Activated CD8-positive, alpha-beta memory T cell treated with anti-CD3 and anti-CD28 coated beads for 36 hours (primary cell): Measurements from ENCODE around the gene RPS6KA1. TPM values are rescaled to one million over a fixed set of nuclear protein-coding genes. Genes with fewer than 3 reads are reported as not detected.

Experiments used
- CTCF ChIA-PET: fragments of 350-600 bp; sonication (Branson Sonifier 250); formaldehyde crosslinking; loops from one replicate; lab custom pipeline; 2021; ENCODE audit warnings: antibody characterized with exemption; lab: Charles Lee
- POLR2A ChIA-PET: fragments of 350-600 bp; sonication (Branson Sonifier 250); formaldehyde crosslinking; loops from one replicate; lab custom pipeline; 2021; ENCODE audit warnings: antibody characterized with exemption; lab: Charles Lee
- total RNA-seq, 2 experiments: library from RNA; stranded (reverse); gene quantifications; one replicate each; pipeline ENCODE4 v1.2.3, GENCODE V29; 2021

RPS6KA1 gene
- total RNA-seq, 2 experiments from 2014 or later, result 220 to 222 TPM

DNA sequence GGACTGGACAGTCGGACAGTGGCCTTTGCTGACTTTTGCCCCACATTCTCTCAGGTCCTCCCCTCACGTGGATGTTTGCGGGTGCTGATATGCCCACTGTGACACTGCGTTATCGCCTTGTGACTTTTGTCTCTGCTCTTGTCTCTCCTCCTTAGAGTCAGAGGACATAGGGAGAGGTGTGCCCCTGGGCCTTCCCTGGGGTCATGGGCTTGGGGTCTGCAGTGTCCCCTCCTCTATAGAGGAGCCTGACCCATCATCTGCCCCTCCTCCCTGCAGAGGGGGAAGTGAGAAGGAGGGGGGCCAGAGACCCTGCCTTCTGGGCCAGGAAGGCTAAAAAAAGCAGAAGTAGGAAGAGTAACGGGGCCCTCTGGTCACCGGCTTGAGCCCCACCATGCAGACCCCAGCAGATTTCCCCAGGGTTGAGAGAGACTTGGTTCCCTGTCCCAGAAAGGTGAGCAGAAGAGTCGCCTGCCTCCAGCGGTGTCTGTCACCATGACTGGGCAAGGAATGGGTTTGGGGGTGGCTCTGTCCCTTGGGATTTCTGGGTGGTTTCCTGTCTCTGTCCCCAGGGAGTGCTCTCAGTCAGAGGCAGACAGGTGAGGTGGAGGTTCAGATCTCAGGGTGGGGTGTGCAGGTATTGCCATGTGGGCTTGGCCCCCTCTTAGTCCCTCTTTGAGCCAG lies 13.3 kb downstream of the RPS6KA1 start:
- ChIA-PET CTCF (interaction anchor here (0.9 to 2.7 kb wide), 8 partner anchors 11 to 247 kb away, joined by 3 to 15 read pairs (median 6); no protein-coding TSS in a partner anchor), POLR2A (interaction anchor here (0.9 to 2.6 kb wide), 4 partner anchors 13 to 43 kb away, joined by 3 to 10 read pairs (median 8); no protein-coding TSS in a partner anchor)

DNA sequence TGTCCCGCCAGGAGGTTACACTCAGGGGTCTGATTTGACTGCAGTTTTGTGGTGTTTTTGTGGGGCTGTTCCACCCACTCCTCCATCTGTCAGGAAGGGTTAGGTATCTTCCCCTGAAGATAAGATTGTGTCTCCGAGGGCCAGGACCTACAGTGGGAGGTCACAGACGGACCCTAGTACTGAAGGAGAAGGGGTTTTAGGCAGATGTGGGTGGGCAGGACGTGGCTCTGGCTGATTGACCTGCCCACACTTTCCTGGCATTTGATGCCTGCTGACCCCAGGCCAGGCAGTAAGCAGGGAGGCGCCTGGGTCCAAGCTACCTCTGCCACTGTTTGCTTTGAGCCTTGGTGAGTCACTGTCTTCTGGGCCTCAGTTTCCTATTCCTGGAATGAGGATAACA lies 13.9 kb downstream of the RPS6KA1 start:
- ChIA-PET CTCF (interaction anchor here (1.7 kb wide), 1 partner anchor 44 kb away, joined by 6 read pairs; no protein-coding TSS in a partner anchor), POLR2A (no interaction called here)

DNA sequence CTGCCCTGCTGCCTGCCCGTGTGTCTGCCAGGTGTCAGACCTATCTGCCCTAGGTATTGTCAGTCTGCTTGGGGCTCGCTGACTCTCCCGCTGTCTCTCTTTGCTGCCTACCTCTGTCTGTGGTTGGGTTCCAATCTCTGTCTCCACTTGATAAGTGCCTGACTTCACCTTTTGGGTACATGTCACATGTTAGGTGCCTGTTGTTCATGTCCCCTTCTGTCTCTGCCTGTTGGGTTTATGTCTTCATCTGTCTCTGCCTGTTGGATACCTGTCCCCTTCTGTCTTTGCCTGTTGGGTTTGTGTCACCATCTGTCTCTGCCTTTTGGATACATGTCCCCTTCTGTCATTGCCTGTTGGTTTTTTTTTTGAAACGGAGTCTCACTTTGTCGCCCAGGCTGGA lies 14.6 kb downstream of the RPS6KA1 start:
- CTCF ChIA-PET, result interaction anchor here (1.7 kb wide), 1 partner anchor 44 kb away, joined by 6 read pairs; no protein-coding TSS in a partner anchor
- POLR2A ChIA-PET, result no interaction called here

DNA sequence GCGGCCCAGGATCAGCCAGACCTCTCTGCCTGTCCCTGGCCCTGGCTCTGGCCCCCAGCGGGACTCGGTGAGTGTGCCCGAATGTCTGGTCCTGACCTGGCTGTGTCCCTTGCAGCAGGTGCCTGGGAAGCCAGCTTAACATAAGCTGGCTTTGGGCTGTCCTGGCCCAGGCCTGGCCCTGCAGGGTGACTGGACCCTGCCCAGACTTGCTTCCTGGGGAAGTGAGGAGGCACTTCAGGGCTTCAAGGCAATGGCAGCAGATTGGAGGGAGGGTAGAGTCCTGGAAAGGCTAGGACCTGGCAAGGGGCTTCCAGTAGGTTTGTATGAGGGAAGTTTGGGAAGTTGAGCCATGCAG lies 16.4 kb downstream of the RPS6KA1 start:
- POLR2A ChIA-PET, result interaction anchor here (1.2 kb wide), 1 partner anchor 45 kb away, joined by 6 read pairs; no protein-coding TSS in a partner anchor
- CTCF ChIA-PET, result interaction anchor here (1.0 kb wide), 1 partner anchor 16 kb away, joined by 3 read pairs; the partner anchor contains the start of gene RPS6KA1

DNA sequence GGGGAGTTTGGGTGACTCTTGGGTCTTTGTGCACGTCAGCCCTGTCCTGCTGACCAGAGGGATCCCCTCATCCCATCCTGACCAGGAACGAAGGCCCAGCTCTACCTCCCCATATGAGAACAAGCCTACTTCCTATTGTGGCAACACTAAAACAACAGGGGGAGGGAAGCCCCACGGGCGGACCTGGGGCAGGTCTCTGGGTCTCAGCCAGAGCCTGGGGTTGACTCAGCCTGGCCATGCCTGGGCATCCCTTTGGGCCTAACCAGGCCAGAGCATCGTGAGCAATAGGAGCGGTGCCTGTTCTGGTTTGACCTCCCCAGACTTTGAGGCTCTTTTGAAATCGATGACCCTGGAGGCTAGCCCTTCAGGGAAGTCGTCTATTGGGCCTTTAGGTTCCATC lies 16.8 kb downstream of the RPS6KA1 start:
- ChIA-PET POLR2A (interaction anchor here (0.9 kb wide), 1 partner anchor 75 kb away, joined by 3 read pairs; no protein-coding TSS in a partner anchor), CTCF (interaction anchor here (1.0 kb wide), 1 partner anchor 17 kb away, joined by 3 read pairs; the partner anchor contains the start of gene RPS6KA1)

DNA sequence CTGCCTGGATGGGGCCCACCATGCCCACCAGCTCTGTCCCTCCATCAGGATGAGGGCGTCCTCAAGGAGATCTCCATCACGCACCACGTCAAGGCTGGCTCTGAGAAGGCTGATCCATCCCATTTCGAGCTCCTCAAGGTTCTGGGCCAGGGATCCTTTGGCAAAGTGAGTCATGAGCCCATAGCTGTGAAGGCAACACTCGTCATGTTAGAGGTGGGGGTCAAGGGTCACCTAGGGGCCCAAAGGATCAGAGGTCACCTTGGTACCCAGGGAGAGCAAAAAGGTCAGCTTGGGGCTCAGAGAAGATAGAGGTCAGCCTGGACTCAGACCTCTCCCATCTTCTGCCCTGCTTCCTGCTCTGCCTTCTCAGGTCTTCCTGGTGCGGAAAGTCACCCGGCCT lies 17.3 kb downstream of the RPS6KA1 start:
- POLR2A ChIA-PET, result interaction anchor here (0.9 kb wide), 1 partner anchor 75 kb away, joined by 3 read pairs; no protein-coding TSS in a partner anchor
- CTCF ChIA-PET, result interaction anchor here (0.6 to 1.0 kb wide), 3 partner anchors 12 to 47 kb away, joined by 3 read pairs; partner anchors contain the start of gene RPS6KA1

DNA sequence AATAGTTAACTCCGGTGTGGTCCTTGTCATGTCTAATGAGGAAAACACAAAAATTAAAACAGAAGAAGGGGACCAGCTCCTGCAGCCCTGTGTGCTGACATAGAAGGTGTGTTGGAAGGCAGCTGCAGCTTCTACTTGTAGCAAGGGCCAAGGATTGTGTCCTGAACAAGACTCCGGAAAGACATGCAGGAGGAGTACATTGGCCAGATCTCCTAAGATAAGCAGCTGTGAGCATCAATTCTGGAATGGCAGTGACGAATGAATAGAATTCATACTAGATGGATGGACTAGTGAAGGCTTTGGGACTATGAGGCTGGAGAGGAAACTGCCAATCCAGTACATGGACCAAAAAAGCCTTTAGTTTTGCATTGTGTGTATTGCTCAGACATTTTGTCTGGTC lies 19.3 kb downstream of the RPS6KA1 start:
- CTCF ChIA-PET, result interaction anchor here (0.7 to 1.3 kb wide), 2 partner anchors 20 to 553 kb away, joined by 3 to 4 read pairs; no protein-coding TSS in a partner anchor
- POLR2A ChIA-PET, result no interaction called here

DNA sequence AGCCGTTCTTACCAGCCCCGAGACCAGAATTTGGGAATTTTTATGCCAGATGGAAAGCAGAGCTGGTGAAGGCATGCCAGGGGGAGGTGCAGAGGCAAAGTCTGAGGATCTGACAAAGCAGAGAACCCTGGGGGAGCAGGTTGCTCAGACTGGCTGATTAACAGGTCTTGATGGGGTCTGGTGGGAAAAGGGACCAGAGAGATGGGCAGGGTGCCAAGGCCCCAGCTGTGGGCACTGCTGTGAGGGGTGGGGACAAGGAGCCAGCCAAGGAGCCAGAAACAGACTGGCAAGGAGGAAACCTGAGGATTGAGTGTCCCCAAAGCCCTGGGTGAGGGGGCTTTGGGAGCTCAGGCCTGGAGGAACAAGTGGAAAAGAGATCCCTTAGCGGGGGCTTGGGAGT lies 21.4 kb downstream of the RPS6KA1 start:
- ChIA-PET CTCF (interaction anchor here (0.8 to 2.4 kb wide), 3 partner anchors 13 to 51 kb away, joined by 3 to 6 read pairs (median 4); no protein-coding TSS in a partner anchor), POLR2A (no interaction called here)

DNA sequence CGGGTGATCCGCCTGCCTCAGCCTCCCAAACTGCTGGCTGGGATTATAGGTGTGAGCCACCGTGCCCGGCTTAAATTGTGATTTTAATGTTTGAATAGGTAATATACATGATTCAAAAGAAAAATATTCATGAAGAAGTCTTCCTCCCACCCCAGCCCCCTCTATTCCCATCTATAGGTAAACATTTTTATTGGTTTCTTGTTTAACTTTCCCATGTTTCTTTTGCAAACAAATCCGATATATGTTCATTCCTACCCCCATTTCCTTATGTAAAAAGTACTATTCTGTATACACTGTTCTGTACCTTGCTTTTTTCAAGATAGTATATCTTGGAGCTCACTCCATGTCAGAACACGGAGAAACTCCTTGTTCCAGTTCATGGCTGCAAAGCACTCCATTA lies 23.2 kb downstream of the RPS6KA1 start:
- ChIA-PET CTCF (no interaction called here), POLR2A (interaction anchor here (0.6 kb wide), 1 partner anchor 73 kb away, joined by 3 read pairs; no protein-coding TSS in a partner anchor)

DNA sequence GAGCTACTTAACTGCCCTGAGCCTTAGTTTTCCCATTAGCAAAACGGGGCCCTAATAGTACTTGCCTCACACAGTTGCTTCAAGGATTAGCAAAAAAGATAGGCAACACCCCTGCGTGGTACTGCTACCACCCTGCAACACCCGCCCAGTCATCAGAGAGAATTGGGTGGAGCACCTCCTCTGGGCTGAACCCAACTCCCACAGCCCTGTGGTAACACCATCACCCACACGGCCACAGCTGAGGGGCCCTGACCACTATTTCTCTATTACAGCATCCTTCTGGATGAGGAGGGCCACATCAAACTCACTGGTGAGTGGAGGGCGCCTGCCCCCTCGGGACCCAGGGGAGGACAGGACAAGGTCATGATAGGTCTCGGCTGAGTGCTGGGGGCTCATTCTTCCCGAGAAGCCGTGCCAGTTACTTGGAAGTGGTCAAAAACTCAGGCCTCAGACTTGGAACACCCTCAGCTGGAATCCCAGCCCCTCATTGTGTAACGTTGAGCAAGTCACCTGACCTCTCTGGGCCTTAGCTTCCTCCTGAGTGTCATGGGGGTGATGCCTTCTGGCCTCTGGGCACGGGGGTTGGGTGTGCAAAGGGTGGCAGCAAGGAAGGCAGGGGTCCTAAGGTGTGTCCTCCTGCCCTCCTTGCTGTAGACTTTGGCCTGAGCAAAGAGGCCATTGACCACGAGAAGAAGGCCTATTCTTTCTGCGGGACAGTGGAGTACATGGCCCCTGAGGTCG lies 24.6 kb downstream of the RPS6KA1 start:
- CTCF ChIA-PET, result interaction anchor here (1.4 kb wide), 1 partner anchor 12 kb away, joined by 3 read pairs; no protein-coding TSS in a partner anchor
- POLR2A ChIA-PET, result no interaction called here

DNA sequence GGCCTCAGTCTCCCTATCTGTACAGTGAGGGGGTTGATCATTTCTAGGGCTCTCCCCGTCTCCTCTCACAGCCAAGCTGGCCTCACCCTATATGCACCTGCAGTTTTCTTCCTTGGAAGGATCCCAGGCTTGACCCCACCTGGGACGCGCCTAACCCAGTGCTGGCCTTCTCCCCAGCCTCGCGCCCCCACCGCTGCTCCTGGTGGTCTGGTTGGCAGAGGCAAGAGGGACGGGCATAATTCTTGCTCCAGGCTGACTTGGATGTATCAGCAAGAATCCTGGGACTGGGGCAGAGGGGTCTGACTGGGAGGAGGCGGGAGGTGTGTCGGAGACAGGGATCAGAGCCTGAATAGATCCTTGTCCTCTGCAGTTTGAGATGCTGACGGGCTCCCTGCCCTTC lies 25.2 kb downstream of the RPS6KA1 start:
- POLR2A ChIA-PET, result no interaction called here
- CTCF ChIA-PET, result no interaction called here

DNA sequence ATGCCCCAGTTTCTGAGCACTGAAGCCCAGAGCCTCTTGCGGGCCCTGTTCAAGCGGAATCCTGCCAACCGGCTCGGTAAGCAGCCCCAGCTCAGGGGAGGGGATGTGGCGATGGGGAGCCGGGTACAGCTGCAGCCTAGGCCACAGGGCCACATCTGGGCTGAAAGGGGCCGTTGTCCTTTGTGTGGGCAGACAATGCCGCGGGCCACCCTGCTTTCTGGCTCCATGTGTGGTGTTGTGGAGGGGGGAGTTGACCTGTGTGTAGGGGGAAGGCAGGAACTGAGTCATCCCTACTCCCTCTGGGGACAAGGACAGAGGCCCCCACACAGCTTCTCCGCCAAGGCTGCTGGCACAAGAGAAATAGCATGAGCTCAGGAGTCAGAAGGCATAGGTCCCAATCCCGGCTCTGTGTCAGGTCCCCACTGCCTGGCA lies 26.0 kb downstream of the RPS6KA1 start:
- ChIA-PET POLR2A (no interaction called here), CTCF (no interaction called here)

DNA sequence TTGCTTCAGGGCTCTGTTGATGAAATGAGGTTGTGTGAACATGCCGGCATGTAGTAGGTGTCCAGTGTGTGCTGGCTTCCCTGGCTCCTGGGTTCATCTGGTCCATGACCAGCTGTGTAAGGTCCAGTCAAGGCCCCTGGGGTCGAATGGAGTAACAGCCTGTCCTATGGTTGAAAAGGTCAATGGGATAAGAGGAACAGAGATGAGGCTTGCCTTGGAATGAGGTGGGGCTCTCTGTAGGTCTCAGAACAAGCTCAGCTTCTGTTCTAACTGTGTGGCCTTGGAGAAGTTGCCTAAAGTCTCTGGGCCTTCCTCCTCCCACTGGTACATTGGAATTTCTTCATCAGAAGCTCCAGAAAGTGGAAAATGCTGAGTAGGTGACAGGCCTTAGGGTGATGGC lies 26.6 kb downstream of the RPS6KA1 start:
- CTCF ChIA-PET, result no interaction called here
- POLR2A ChIA-PET, result no interaction called here

DNA sequence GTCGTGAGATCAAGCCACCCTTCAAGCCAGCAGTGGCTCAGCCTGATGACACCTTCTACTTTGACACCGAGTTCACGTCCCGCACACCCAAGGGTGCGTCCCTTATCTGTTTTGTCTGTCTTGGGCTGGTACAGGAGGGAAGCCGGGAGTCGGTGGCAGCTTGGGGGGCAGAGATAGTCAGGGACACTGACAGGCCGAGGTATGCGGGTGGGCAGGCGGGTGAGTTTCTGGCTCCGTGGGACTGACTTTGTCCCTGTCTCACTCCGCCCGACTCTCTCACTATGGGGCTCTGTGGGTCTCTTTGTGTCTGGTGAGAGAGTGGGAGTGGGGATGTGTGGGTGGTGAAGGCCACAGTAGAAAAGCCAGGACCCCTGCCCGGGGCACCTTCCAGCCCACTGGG lies 27.4 kb downstream of the RPS6KA1 start:
- ChIA-PET POLR2A (no interaction called here), CTCF (interaction anchor here (0.8 kb wide), 1 partner anchor 17 kb away, joined by 3 read pairs; no protein-coding TSS in a partner anchor)

DNA sequence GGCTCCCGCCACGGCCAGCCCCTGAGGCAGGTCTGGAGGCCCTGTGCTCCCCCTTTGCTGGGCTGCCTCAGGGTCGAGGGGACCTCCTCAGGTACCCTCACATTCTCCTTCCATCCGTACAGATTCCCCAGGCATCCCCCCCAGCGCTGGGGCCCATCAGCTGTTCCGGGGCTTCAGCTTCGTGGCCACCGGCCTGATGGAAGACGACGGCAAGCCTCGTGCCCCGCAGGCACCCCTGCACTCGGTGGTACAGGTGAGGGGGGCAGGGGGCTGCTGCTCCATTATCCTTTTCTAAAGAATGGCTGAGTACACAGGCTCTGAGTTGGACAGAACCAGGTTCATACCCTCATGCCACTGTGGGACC lies 29.1 kb downstream of the RPS6KA1 start:
- CTCF ChIA-PET, result interaction anchor here (1.2 kb wide), 1 partner anchor 12 kb away, joined by 3 read pairs; no protein-coding TSS in a partner anchor
- POLR2A ChIA-PET, result interaction anchor here (0.7 kb wide), 1 partner anchor 223 kb away, joined by 8 read pairs; no protein-coding TSS in a partner anchor

DNA sequence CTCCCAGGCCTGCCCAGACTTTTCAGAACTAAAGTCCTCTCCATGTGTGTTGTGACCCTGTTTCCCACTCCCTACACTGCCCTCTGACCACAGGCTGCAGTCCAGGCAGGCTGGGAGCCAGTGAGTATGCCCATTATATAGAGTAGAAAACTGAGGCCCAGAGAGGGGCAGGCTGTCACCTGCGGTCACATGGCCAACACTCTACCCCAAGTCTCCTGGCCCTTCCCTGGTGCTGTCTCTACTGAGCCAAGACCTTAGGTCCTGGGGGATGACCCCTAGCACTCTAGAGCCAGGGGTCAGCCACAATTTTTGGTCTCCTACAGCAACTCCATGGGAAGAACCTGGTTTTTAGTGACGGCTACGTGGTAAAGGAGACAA lies 30.8 kb downstream of the RPS6KA1 start:
- CTCF ChIA-PET, result no interaction called here
- POLR2A ChIA-PET, result interaction anchor here (1.4 kb wide), 1 partner anchor 19 kb away, joined by 3 read pairs; no protein-coding TSS in a partner anchor

DNA sequence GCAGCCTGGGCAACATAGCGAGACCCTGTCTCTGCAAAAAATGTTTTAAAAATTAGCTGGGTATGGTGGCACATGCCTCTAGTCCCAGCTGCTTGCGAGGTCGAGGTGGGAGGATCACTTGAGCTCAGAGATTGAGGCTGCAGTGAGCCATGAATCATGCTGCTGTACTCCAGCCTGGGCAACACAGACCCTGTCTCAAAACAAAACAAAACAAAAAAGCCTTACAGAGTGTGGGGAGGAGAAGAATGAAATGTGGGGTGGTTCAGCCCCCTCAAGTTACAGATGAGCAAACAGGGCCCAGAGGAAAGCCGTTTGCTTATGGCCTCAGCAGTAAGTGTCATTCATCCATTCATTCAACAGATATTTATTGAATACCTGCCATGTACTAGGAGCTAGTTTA lies 40.7 kb downstream of the RPS6KA1 start:
- POLR2A ChIA-PET, result no interaction called here
- CTCF ChIA-PET, result interaction anchor here (1.1 kb wide), 1 partner anchor 28 kb away, joined by 4 read pairs; no protein-coding TSS in a partner anchor

DNA sequence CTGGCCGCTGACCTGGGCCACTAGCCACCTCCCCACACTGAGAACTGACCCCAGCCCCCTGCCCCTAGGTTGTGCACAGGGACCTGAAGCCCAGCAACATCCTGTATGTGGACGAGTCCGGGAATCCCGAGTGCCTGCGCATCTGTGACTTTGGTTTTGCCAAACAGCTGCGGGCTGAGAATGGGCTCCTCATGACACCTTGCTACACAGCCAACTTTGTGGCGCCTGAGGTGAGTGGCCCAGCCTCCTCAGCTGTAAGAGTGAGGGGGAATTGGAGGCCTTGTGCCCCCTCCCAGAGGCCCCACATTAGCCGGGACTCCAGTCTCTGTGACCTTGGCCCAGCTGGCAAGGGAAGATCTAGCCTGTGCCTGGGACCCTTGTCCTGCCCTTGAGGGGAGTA lies 41.8 kb downstream of the RPS6KA1 start:
- ChIA-PET CTCF (interaction anchor here (1.1 kb wide), 1 partner anchor 11 kb away, joined by 3 read pairs; no protein-coding TSS in a partner anchor), POLR2A (interaction anchor here (0.6 kb wide), 1 partner anchor 317 kb away, joined by 3 read pairs; no protein-coding TSS in a partner anchor)

DNA sequence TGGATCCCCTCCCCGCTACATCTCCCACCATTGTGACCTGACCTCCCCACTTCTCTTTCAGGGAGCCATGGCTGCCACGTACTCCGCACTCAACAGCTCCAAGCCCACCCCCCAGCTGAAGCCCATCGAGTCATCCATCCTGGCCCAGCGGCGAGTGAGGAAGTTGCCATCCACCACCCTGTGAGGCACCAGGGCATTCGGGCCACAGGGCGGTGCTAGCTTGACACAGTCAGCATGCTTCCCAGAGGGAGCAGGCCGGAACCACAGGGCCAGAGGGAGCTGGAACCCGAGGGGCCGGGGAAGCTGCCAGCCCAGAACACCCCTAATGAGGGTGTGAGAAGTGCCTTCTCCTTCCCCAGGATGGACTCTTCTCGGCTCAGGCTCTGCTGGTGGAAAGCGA lies 44.5 kb downstream of the RPS6KA1 start:
- ChIA-PET CTCF (no interaction called here), POLR2A (no interaction called here)
